ENCODE measurements around the gene NHLRC1.

DNA sequence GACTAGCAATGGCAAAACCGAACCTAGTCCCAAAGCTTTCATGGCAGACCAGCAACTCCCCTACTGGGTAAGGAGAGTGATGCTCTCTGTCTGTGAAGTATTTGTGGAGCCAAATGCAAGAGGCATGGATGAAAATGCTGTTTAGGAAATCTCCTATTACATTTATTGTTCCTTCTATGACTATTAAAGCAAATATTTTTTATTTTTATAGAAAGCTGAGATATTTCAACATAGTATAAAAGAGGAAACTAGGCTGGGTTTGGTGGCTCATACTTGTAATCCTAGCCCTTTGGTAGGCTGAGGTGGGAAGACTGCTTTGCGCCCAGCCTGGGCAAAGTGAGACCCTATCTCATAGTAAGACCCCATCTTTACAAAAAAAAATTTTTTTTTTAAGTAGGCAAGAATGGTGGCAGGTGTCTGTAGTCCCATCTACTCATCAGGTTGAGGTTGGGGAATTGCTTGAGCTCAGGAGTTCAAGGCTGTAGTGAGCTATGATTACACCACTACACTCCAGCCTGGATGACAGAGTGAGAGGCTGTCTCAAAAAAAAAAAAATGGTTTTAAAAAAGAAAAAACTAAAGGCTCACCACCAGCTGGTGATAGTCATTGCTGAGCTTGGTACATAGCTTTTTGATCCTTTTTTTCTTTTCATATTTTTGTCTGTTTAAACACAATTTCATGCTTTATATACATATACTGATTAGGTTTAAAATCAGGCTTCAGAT, 44.0 kb upstream of the NHLRC1 start:
- TF ChIP-seq, protein P1, sequence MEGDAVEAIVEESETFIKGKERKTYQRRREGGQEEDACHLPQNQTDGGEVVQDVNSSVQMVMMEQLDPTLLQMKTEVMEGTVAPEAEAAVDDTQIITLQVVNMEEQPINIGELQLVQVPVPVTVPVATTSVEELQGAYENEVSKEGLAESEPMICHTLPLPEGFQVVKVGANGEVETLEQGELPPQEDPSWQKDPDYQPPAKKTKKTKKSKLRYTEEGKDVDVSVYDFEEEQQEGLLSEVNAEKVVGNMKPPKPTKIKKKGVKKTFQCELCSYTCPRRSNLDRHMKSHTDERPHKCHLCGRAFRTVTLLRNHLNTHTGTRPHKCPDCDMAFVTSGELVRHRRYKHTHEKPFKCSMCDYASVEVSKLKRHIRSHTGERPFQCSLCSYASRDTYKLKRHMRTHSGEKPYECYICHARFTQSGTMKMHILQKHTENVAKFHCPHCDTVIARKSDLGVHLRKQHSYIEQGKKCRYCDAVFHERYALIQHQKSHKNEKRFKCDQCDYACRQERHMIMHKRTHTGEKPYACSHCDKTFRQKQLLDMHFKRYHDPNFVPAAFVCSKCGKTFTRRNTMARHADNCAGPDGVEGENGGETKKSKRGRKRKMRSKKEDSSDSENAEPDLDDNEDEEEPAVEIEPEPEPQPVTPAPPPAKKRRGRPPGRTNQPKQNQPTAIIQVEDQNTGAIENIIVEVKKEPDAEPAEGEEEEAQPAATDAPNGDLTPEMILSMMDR (IDR thresholded peaks at IDR 0.05) = no peak
- no peak for TF ChIP-seq POLR2A (IDR thresholded peaks at IDR 0.05)
- no peak for TF ChIP-seq EP300 (IDR thresholded peaks at IDR 0.05)

All from gastroesophageal sphincter (tissue), 3 donors.